ENCODE results near the gene RFLNA.

RFLNA gene

GRCh38 chr12:124338876-124339603 lies 44.1 kb downstream of the RFLNA start:
- DNase-seq: no peak

- no peak for DNase-seq
Measured at GRCh38 chr12:124340080-124340900, 45.4 kb downstream of the RFLNA start.

- no peak for DNase-seq
Measured at GRCh38 chr12:124341645-124342069, 46.8 kb downstream of the RFLNA start.

- DNase-seq: no peak
Measured at GRCh38 chr12:124344022-124344421, 49.1 kb downstream of the RFLNA start.

GRCh38 chr12:124344526-124344925 lies 49.6 kb downstream of the RFLNA start:
- no peak for DNase-seq

GRCh38 chr12:124345795-124346194 lies 50.9 kb downstream of the RFLNA start:
- no peak for DNase-seq

- DNase-seq: no peak
Measured at GRCh38 chr12:124346425-124347168, 51.7 kb downstream of the RFLNA start.

- DNase-seq: no peak
Measured at GRCh38 chr12:124347335-124347734, 52.4 kb downstream of the RFLNA start.

GRCh38 chr12:124347805-124348658 lies 53.1 kb downstream of the RFLNA start:
- DNase-seq: no peak

GRCh38 chr12:124348659-124349380 lies 53.9 kb downstream of the RFLNA start:
- DNase-seq: no peak

- DNase-seq: no peak
Measured at GRCh38 chr12:124350491-124350890, 55.6 kb downstream of the RFLNA start.

- DNase-seq: no peak
Measured at GRCh38 chr12:124351422-124351821, 56.5 kb downstream of the RFLNA start.

GRCh38 chr12:124352257-124352656 lies 57.4 kb downstream of the RFLNA start:
- DNase-seq: no peak

- no peak for DNase-seq
Measured at GRCh38 chr12:124352839-124353238, 57.9 kb downstream of the RFLNA start.

GRCh38 chr12:124354400-124354799 lies 59.5 kb downstream of the RFLNA start:
- DNase-seq: no peak

GRCh38 chr12:124356221-124356620 lies 61.3 kb downstream of the RFLNA start:
- no peak for DNase-seq

- DNase-seq: no peak
Measured at GRCh38 chr12:124357616-124358015, 62.7 kb downstream of the RFLNA start.

- no peak for DNase-seq
Measured at GRCh38 chr12:124358572-124358971, 63.7 kb downstream of the RFLNA start.

GRCh38 chr12:124359671-124360581 lies 65.0 kb downstream of the RFLNA start:
- DNase-seq: no peak
